ENCODE measurements around the gene MACROD1.
"Not testable (repeated sequence)": the region's sequence is repeated elsewhere in the genome, so short reads cannot be mapped to it uniquely, and the experiment has no call there.

The MACROD1 gene

GRCh38 chr11:64052938-64053622, 112.8 kb downstream of the MACROD1 start:
- no peak for TF ChIP-seq CTCF (IDR thresholded peaks at IDR 0.05)
- Mint-ChIP-seq H3K36me3 (ENCODE audit: low read depth) (no peaks in the 10 kb centered on the region), H3K27me3 (ENCODE audit: low read depth, poor library complexity) (peaks cover 12% of the 10 kb centered on the region), H3K4me3 (no peak overlapping the region), H3K27ac (no peak overlapping the region), H3K9me3 (no peaks in the 10 kb centered on the region), H3K4me1 (peaks cover 27% of the 10 kb centered on the region)
- DNase-seq: no peak

DNA sequence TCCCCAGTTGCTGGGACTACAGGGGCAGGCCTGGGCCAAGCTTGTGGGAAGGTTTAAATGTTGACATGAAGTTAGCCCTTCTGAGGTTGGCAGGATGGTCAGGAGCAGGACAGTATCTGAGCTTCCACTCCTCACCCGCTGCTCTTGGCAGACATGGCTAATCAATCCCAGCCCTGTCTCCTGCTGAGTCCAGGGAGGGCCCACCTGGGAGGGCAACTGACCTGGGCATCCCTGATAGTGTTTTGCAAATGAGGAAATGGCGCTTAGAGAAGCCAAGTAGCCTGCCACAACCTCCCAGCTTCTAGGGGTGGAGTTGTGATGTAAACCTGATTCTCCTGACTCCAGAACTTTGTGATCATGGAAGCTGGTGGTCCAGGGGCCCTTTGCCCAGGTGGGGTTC, 113.5 kb downstream of the MACROD1 start:
- Mint-ChIP-seq H3K27me3 (ENCODE audit: low read depth, poor library complexity) (peaks cover 12% of the 10 kb centered on the region), H3K27ac (no peak overlapping the region), H3K4me3 (no peak overlapping the region), H3K4me1 (peaks cover 27% of the 10 kb centered on the region), H3K9me3 (no peaks in the 10 kb centered on the region), H3K36me3 (ENCODE audit: low read depth) (no peaks in the 10 kb centered on the region)
- TF ChIP-seq CTCF (IDR thresholded peaks at IDR 0.05): no peak
- DNase-seq: no peak

GRCh38 chr11:64051297-64051696, 114.6 kb downstream of the MACROD1 start:
- peaks cover 27% of the 10 kb centered on the region for H3K4me1 Mint-ChIP-seq

DNA sequence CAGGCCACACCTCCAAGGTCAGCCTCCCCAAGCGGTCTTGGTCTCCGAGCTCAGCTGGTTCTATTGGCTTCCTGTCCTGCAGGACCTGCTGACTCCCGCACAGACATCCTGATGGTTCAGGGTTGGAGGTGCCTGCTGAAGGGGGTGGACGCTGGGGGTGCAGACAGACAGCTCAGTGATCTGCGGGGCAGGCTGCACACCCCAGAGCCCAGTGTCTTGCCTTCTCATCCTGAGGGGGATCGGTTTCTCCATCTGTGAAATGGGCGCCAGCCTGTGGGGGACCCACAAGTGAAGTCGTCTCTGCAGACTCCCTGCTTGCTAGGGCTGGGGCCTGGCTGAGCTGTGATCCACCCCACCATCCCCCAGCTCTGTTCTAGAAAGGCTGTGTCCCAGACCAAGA, 116.4 kb downstream of the MACROD1 start:
- Mint-ChIP-seq H3K27me3 (ENCODE audit: low read depth, poor library complexity) (peaks cover 7% of the 10 kb centered on the region), H3K9me3 (no peaks in the 10 kb centered on the region), H3K27ac (no peak overlapping the region), H3K4me1 (peaks cover 19% of the 10 kb centered on the region), H3K4me3 (no peak overlapping the region), H3K36me3 (ENCODE audit: low read depth) (no peaks in the 10 kb centered on the region)
- DNase-seq: no peak
- no peak for TF ChIP-seq CTCF (IDR thresholded peaks at IDR 0.05)

More at GRCh38 chr11:64051297-64051696, 114.6 kb downstream of the MACROD1 start:
- Mint-ChIP-seq H3K27ac (no peak overlapping the region), H3K9me3 (no peaks in the 10 kb centered on the region), H3K27me3 (ENCODE audit: low read depth, poor library complexity) (peaks cover 12% of the 10 kb centered on the region), H3K36me3 (ENCODE audit: low read depth) (no peaks in the 10 kb centered on the region), H3K4me3 (no peak overlapping the region)
- DNase-seq: no peak
- no peak for TF ChIP-seq CTCF (IDR thresholded peaks at IDR 0.05)

DNA sequence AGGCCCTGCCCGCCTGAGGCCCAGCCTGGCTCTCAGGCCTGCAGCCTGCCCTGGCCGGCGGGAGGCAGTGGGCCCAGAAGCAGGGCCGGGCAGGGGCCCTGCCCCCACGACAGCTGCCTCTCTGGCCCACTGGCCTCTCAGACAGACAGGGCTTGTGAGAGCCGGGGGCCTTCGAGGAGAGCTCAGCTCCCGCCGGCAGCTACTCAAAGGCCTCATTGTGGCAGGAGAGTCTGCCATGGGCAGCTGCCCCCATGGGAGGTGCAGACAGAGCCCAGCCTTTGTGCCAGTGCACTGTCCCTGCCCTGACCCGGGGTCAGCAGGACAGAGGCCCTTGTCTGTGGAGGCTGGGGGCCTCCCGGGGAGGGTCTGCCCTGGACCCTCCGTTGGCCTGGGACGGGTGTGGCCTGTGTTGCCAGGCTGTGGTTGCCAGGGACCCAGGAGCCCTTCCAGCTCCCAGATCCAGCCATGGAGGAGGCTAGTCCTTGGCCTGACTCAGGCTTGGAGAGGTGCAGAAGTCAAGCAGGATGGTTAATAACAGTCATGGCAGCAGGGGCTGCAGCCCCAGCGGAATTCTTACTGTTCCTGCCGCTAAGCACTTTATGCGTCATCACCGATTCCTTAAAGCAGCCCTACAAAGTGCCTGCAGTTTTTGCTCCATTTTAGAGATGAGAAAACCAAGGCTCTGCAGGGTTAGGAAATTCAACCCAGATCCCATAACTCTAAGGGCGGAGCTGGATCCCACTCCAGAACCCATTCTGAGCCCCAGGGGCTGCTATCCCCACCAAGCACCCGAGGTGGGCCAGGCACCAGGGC, 117.7 kb downstream of the MACROD1 start:
- peaks cover 9% of the 10 kb centered on the region for H3K4me1 Mint-ChIP-seq
- peak; percentile 31 for DNase-seq
- H3K27ac Mint-ChIP-seq: no peak overlapping the region

GRCh38 chr11:64047373-64047772, 118.5 kb downstream of the MACROD1 start:
- H3K4me1 Mint-ChIP-seq: peaks cover 12% of the 10 kb centered on the region
- DNase-seq; H3K4me3 Mint-ChIP-seq; H3K36me3 Mint-ChIP-seq (ENCODE audit: low read depth); H3K27me3 Mint-ChIP-seq (ENCODE audit: low read depth, poor library complexity); H3K27ac Mint-ChIP-seq; H3K9me3 Mint-ChIP-seq: not testable (repeated sequence)

More for the DNA sequence above, 117.7 kb downstream of the MACROD1 start:
- Mint-ChIP-seq H3K9me3 (no peaks in the 10 kb centered on the region), H3K36me3 (ENCODE audit: low read depth) (no peaks in the 10 kb centered on the region), H3K27me3 (ENCODE audit: low read depth, poor library complexity) (peaks cover 5% of the 10 kb centered on the region), H3K4me3 (no peak overlapping the region)
- TF ChIP-seq CTCF (IDR thresholded peaks at IDR 0.05): no peak

All from nephron progenitor cell (in vitro differentiated cells).